ENCODE data around the gene NEUROD2. TPM values are rescaled to one million over a fixed set of nuclear protein-coding genes. Genes with fewer than 3 reads are reported as not detected.

Gene NEUROD2
- total RNA-seq, 1 experiment from 2014 or later, result not detected

- Histone ChIP-seq H3K4me2 (ENCODE audit: low read length) (no peak overlapping the region), H3K4me3 (ENCODE audit: low read length) (no peak overlapping the region), H2AFZ (ENCODE audit: low read length) (no peak overlapping the region), H3K36me3 (ENCODE audit: low read depth, low read length) (no peaks in the 10 kb centered on the region), H3K27me3 (ENCODE audit: low read length) (peaks cover 88% of the 10 kb centered on the region), H3F3A (ENCODE audit: low read length, unreplicated experiment) (no peaks in the 10 kb centered on the region), H3K27ac (ENCODE audit: low read length) (no peak overlapping the region), H3K9ac (ENCODE audit: low read length) (no peak overlapping the region), H3K79me2 (ENCODE audit: low read length) (no peaks in the 10 kb centered on the region), H3K9me2 (replicated peaks; ENCODE audit: low read length) (no peaks in the 10 kb centered on the region), H4K20me1 (ENCODE audit: low read length) (no peaks in the 10 kb centered on the region), H3K9me3 (ENCODE audit: low read length) (no peaks in the 10 kb centered on the region), H3K4me1 (ENCODE audit: insufficient read depth, low read length) (no peaks in the 10 kb centered on the region; the same call in 1 of the 2 replicates)
- ChIA-PET CTCF (no interaction called here), POLR2A (ENCODE audit: unreplicated experiment) (no interaction called here)
- intact Hi-C loops (cut with micrococcal nuclease), result no loop called here
- DNase-seq (no peak), ATAC-seq (no peak)
- no peak for TF ChIP-seq EZH2 (IDR thresholded peaks at IDR 0.05; ENCODE audit: low read length, unreplicated experiment)
- TF ChIP-seq, protein P1, sequence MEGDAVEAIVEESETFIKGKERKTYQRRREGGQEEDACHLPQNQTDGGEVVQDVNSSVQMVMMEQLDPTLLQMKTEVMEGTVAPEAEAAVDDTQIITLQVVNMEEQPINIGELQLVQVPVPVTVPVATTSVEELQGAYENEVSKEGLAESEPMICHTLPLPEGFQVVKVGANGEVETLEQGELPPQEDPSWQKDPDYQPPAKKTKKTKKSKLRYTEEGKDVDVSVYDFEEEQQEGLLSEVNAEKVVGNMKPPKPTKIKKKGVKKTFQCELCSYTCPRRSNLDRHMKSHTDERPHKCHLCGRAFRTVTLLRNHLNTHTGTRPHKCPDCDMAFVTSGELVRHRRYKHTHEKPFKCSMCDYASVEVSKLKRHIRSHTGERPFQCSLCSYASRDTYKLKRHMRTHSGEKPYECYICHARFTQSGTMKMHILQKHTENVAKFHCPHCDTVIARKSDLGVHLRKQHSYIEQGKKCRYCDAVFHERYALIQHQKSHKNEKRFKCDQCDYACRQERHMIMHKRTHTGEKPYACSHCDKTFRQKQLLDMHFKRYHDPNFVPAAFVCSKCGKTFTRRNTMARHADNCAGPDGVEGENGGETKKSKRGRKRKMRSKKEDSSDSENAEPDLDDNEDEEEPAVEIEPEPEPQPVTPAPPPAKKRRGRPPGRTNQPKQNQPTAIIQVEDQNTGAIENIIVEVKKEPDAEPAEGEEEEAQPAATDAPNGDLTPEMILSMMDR (conservative IDR thresholded peaks at IDR 0.05; ENCODE audit: low read depth, low read length), result no peak
- no peak for TF ChIP-seq EZH2phosphoT487 (IDR thresholded peaks at IDR 0.05; ENCODE audit: borderline replicate concordance, low read length)
- BruUV-seq (replicated peaks), result no TSS peak
Observed at GRCh38 chr17:39603304-39604016, 4.3 kb downstream of the NEUROD2 start.

GRCh38 chr17:39602533-39603303, 5.0 kb downstream of the NEUROD2 start:
- Histone ChIP-seq H3K79me2 (ENCODE audit: low read length) (no peaks in the 10 kb centered on the region), H3K9ac (ENCODE audit: low read length) (no peak overlapping the region), H3K36me3 (ENCODE audit: low read depth, low read length) (no peaks in the 10 kb centered on the region), H4K20me1 (ENCODE audit: low read length) (no peaks in the 10 kb centered on the region), H3K9me2 (replicated peaks; ENCODE audit: low read length) (no peaks in the 10 kb centered on the region), H3K27me3 (ENCODE audit: low read length) (peaks cover 96% of the 10 kb centered on the region), H3K9me3 (ENCODE audit: low read length) (no peaks in the 10 kb centered on the region), H3K4me2 (ENCODE audit: low read length) (no peak overlapping the region), H3K27ac (ENCODE audit: low read length) (no peak overlapping the region), H2AFZ (ENCODE audit: low read length) (no peak overlapping the region), H3K4me3 (ENCODE audit: low read length) (no peak overlapping the region), H3F3A (ENCODE audit: low read length, unreplicated experiment) (no peaks in the 10 kb centered on the region), H3K4me1 (ENCODE audit: insufficient read depth, low read length) (no peaks in the 10 kb centered on the region; the same call in 1 of the 2 replicates)
- intact Hi-C loops (cut with micrococcal nuclease), result no loop called here
- no TSS peak for BruUV-seq (replicated peaks)
- ChIA-PET CTCF (no interaction called here), POLR2A (ENCODE audit: unreplicated experiment) (no interaction called here)
- TF ChIP-seq EZH2 (IDR thresholded peaks at IDR 0.05; ENCODE audit: low read length, unreplicated experiment) (no peak), EZH2phosphoT487 (IDR thresholded peaks at IDR 0.05; ENCODE audit: borderline replicate concordance, low read length) (no peak)
- TF ChIP-seq, protein P1 (conservative IDR thresholded peaks at IDR 0.05; ENCODE audit: low read depth, low read length), result no peak
- ATAC-seq (no peak), DNase-seq (no peak)

Measured in PC-3 (cell line).